Measurements from ENCODE around the gene PASK.
A peak's percentile ranks its signal among the peaks of the same experiment; 100 is the strongest.
"Not testable (repeated sequence)": the region's sequence is repeated elsewhere in the genome, so short reads cannot be mapped to it uniquely, and the experiment has no call there.

Gene PASK

GRCh38 chr2:241099246-241099645 lies 50.0 kb downstream of the PASK start:
- no peak for DNase-seq

DNA sequence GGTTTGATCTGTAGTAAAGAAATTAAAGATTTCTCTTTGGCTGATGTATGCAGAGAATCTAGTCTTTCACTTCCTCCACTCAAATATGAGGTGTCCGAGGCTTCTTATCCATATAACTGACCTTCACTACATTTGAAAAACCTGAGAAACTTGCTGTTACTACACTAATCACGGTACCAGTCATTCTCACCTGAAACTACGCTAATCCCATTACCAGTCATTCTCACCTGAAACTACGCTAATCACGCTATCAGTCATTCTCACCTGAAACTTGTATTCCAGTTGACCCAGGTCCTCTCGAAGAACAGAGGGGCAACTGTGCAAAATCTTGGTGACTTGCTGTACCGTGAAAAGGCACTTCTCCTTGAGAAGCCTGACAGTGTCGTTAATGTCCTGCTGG lies 52.3 kb downstream of the PASK start:
- no peak for DNase-seq

GRCh38 chr2:241095594-241096290 lies 53.5 kb downstream of the PASK start:
- DNase-seq: peak; percentile 50 to 80

GRCh38 chr2:241094924-241095420 lies 54.3 kb downstream of the PASK start:
- DNase-seq: no peak

- DNase-seq: no peak
Measured at GRCh38 chr2:241094172-241094571, 55.1 kb downstream of the PASK start.

GRCh38 chr2:241093133-241093781 lies 56.0 kb downstream of the PASK start:
- not testable (repeated sequence) for DNase-seq

- no peak for DNase-seq
Measured at GRCh38 chr2:241092677-241093076, 56.6 kb downstream of the PASK start.

DNA sequence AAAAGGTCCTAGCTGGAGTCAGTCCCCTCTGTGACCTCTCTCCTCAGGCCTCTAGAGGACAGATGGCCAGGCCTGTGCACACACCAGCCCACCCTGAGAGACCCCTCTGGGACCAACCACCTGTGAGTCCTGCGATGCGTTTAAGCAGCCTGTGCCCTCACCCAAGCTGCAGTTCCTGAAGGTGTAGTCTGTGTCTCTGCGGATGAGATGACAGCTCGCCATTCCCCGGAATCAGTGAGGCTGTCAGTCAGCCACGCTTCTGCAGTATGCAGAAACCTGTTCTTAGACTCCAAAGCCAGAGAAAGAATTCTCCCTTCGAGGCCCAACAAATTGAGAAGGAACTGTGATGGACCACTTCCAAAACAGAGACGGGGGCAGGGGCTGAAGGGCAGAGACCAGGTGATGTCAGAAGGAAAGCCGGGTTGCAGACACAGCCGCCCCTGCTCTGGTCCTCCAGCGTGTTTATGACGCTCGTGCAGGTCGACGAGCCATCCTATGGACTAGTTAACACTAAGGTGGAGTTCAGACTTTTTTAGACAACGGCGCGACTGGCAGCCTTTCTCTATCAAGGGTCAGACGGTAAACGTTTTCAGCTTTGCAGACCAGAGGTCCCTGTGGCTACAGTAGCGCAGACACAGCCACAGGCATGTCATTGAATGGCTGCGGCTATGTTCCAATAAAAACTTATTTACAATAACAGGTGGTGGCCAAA lies 57.4 kb downstream of the PASK start:
- DNase-seq: no peak

DNA sequence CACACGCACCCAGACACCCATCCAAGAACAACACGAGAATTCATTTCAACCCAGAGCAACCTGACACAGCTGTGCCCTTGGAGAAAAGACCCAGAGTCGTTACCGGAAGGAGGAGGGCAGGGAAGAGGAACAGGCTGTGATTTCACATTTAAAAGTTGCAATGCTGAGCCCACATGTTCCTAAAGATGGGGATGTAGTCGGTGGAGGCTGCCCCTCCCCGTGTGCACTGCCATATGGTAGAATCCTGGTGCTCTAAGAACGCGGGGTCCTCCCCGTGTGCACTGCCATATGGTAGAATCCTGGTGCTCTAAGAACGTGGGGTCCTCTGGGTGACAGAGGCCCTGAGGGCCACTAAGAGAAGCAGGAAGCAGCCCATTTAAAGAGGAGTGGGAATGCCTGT lies 58.1 kb downstream of the PASK start:
- no peak for DNase-seq

DNA sequence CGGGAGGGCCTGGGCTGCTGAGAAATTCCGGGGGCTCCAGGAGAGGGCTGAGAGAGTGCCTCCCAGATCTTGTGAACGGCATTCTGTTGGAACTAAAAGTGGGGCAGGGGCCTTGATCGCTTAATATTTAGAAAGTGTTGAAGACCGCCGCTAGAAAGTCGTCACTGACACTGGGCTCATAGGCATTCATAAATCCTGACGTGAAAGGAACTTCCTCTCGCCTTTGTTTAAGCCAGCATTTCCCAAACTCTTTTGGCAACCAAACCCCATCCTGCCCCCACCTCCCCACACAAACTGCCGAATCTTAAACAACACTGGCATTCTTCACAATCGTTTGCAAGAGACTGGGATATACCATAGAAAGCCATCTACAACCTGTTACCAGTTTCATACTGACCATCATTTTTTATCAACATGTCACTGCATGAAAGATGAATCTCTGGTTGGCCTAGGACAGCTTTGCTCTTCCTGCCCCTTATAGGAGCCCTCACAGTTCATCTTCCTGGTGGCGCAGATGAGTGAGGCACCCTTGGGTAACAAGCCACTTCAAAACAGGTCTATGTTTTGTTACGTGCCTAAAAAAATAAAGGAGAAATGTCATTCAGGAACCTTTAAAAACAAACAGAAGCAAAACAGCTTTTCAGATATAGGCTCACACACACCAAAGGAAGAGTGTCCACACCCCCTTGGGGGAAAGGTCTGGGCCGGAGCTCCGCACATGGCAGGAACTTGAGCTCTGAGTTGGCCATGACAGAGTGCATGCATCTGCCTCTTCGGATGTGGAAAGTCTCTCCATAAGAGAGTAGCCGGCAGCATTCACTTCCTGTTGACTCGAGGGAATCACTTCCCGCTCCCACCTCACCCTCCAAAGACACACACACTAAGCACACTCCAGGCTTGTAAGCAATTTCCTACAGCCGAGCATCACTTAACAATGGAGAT lies 60.2 kb downstream of the PASK start:
- no peak for DNase-seq

GRCh38 chr2:241088376-241088775 lies 60.9 kb downstream of the PASK start:
- no peak for DNase-seq

- no peak for DNase-seq
Measured at GRCh38 chr2:241087420-241088268, 61.6 kb downstream of the PASK start.

DNA sequence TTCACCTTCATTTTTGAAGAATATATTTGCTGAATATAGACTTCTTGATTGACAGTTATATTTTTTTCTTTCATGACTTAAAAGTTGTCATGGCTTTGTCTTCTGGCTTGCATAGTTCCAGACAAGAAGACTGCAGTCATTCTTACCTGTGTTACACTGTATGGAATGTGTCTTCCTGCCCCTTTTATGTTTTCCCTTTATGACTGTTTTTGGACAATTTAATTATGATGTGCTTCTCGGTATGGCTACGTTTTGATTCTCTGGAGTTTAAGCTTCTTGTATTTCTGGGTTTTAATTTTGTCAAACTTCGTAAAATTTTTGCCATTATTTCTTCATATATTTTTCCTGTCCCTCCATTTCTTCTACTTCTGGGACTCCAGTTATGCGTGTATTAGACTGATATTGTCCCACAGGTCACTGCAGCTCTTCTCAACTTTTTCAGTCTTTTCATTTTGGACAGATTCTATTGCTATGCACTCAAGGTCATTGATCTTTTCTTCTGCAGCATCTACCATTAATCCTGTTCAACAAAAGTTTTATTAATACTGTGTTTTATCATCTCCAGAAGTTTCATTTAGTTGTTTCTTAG lies 64.3 kb downstream of the PASK start:
- no peak for DNase-seq

DNA sequence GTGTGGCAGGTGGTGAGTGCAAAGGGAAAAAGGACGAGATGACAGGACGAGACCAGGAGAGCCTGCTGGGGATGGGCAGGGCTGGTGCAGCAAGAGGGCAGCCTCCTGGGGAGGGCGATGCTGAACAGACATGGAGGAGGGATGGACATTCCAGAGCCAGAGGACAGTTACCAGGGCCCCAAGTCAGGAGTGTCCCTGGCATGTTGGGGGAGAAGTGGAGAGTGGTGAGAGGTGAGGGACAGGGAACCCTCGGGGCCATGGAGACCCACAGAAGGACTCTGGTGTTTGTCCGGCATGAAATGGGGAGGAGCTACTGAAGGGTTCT lies 66.2 kb downstream of the PASK start:
- no peak for DNase-seq

- DNase-seq: no peak
Measured at GRCh38 chr2:241082341-241083090, 66.8 kb downstream of the PASK start.

DNA sequence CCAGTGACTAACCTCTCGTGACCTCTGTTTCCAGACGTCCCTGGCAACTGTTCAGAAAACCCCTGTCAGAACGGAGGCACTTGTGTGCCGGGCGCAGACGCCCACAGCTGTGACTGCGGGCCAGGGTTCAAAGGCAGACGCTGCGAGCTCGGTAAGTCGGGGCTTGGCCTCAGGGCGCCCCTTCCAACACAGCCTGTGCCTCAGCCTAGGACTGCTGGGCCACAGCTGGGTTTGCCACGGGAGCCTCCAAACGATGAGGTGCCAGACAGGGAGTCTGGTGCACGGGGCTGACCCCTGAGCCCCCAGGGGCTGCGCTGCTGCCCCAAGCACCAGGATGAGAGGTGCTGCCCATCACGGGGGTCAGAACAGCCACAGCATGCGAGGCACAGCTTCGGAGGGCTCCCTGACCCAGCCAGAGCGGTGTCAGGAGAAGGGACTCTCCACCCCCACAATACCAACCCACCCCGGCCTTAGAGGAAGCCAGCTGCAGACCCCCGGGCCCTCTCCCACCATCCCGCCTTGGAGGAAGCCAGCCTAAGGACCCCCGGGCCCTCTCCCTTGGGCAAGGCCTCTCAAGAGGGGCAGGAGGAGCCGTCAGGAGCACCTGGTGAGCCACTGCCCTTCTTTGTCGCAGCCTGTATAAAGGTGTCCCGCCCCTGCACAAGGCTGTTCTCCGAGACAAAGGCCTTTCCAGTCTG lies 67.5 kb downstream of the PASK start:
- no peak for DNase-seq

DNA sequence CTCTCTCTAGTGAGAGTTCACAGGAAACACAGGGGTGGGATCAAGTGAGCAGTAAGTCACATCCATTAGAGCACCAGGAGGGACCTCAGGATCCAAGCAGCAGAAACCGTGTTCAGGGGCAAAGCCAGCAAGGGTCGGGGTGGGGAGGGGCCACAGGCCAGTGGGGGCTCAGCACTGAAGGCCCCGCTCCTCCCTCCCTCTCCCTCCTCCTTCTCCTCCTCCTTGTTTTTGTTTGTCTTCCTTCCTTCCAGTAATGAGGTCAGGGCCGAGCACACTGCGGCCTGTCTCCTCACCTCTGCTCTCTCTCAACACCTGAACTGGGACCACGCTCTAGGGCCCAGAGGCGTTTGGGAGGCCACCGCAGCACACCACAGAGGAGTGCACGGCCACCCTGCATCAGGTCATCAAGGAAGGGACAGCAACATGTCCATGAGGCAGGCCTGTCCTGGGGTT lies 68.1 kb downstream of the PASK start:
- DNase-seq: no peak

GRCh38 chr2:241080405-241081189 lies 68.7 kb downstream of the PASK start:
- no peak for DNase-seq

GRCh38 chr2:241074901-241075540 lies 74.3 kb downstream of the PASK start:
- no peak for DNase-seq

Measured in CD4-positive, alpha-beta T cell treated with Interferon alpha-2 for 1 hour (primary cell).